ENCODE data around the gene FGFR4.

GRCh38 chr5:177134697-177135225 is 48.0 kb downstream of the FGFR4 start:
- TF ChIP-seq, protein P1, sequence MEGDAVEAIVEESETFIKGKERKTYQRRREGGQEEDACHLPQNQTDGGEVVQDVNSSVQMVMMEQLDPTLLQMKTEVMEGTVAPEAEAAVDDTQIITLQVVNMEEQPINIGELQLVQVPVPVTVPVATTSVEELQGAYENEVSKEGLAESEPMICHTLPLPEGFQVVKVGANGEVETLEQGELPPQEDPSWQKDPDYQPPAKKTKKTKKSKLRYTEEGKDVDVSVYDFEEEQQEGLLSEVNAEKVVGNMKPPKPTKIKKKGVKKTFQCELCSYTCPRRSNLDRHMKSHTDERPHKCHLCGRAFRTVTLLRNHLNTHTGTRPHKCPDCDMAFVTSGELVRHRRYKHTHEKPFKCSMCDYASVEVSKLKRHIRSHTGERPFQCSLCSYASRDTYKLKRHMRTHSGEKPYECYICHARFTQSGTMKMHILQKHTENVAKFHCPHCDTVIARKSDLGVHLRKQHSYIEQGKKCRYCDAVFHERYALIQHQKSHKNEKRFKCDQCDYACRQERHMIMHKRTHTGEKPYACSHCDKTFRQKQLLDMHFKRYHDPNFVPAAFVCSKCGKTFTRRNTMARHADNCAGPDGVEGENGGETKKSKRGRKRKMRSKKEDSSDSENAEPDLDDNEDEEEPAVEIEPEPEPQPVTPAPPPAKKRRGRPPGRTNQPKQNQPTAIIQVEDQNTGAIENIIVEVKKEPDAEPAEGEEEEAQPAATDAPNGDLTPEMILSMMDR (IDR thresholded peaks at IDR 0.05) = no peak
- no peak for TF ChIP-seq POLR2A (IDR thresholded peaks at IDR 0.05)

Data from esophagus squamous epithelium (tissue), 4 donors.